ENCODE results near the gene CEL. TPM values are rescaled to one million over a fixed set of nuclear protein-coding genes. Genes with fewer than 3 reads are reported as not detected.

The CEL gene
- total RNA-seq, 1 experiment from 2014 or later: 6.9 TPM

- no TSS peak for BruUV-seq (replicated peaks)
Measured at GRCh38 chr9:133074111-133074651, 12.4 kb downstream of the CEL start.

More at GRCh38 chr9:133074111-133074651, 12.4 kb downstream of the CEL start:
- DNase-seq (ENCODE audit: low read depth, low spot score): no peak
- H3K4me3 ChIP-seq (replicated peaks in 1 of 2; ENCODE audit: low read depth in 1 of 2, low read length in 2 of 2): no peak overlapping the region
- no peak overlapping the region for H3K27ac ChIP-seq (ENCODE audit: low read depth, low read length)
- no peaks in the 10 kb centered on the region for H4K20me1 ChIP-seq (ENCODE audit: insufficient read depth)
- intact Hi-C loops (cut with micrococcal nuclease): no loop called here
- H3K9me2 ChIP-seq (ENCODE audit: insufficient read depth): no peaks in the 10 kb centered on the region
- no peaks in the 10 kb centered on the region for H3K79me2 ChIP-seq (ENCODE audit: insufficient read depth, low read length)
- no peaks in the 10 kb centered on the region for H3K4me1 ChIP-seq (ENCODE audit: control insufficient read depth in 1 of 2, insufficient read depth in 2 of 2, low read length in 2 of 2)
- no peak overlapping the region for H3K9ac ChIP-seq (ENCODE audit: low read length)
- H3K4me2 ChIP-seq (ENCODE audit: low read length): no peak overlapping the region
- ChIA-PET CTCF (interaction anchor here (1.4 to 2.8 kb wide), 2 partner anchors 52 to 70 kb away, joined by 4 to 7 read pairs; no protein-coding TSS in a partner anchor), RAD21 (ENCODE audit: low non-redundant PET in 1 of 2, low total read pairs in 2 of 2, uncharacterized antibody in 2 of 2, unreplicated experiment in 2 of 2) (no interaction called here), POLR2A (no interaction called here)
- no peak overlapping the region for H2AFZ ChIP-seq (ENCODE audit: low read depth, low read length, poor library complexity, severe bottlenecking)
- H3K27me3 ChIP-seq (ENCODE audit: insufficient read depth, low read length): no peaks in the 10 kb centered on the region
- no peak for ATAC-seq
- TF ChIP-seq EZH2 (IDR thresholded peaks at IDR 0.05) (no peak), EGR1 (IDR thresholded peaks at IDR 0.05; ENCODE audit: low read depth) (no peak), YY1 (IDR thresholded peaks at IDR 0.05; ENCODE audit: extremely low read depth, insufficient replicate concordance, low read depth, low read length) (no peak), ZBTB33 (IDR thresholded peaks at IDR 0.05; ENCODE audit: extremely low read depth, insufficient replicate concordance, low read length) (no peak)
- H3K36me3 ChIP-seq (ENCODE audit: control insufficient read depth in 1 of 2, insufficient read depth in 2 of 2, low read length in 2 of 2): no peaks in the 10 kb centered on the region
- no peaks in the 10 kb centered on the region for H3K9me3 ChIP-seq (ENCODE audit: control insufficient read depth in 1 of 2, insufficient read depth in 1 of 2, low read depth in 1 of 2, low read length in 2 of 2)
